ENCODE results near the gene CD300LB.
"Not testable (repeated sequence)": the region's sequence is repeated elsewhere in the genome, so short reads cannot be mapped to it uniquely, and the experiment has no call there.

CD300LB gene

GRCh38 chr17:74531231-74531761, at the start of gene CD300LB:
CD300LB (minus strand) TSS chr17:74531475; CDS start chr17:74531350, 125 bp downstream.
- DNase-seq = no peak

- no peak for DNase-seq
These were observed 48.6 kb upstream of the CD300LB start for GRCh38 chr17:74579900-74580299.

- no peak for DNase-seq
These were observed 47.7 kb upstream of the CD300LB start for GRCh38 chr17:74578979-74579378.

GRCh38 chr17:74574489-74575142, 43.3 kb upstream of the CD300LB start:
- no peak for DNase-seq

- not testable (repeated sequence) for DNase-seq
These were observed 42.4 kb upstream of the CD300LB start for GRCh38 chr17:74573635-74574034.

- no peak for DNase-seq
These were observed 41.9 kb upstream of the CD300LB start for GRCh38 chr17:74573169-74573568.

- DNase-seq = no peak
These were observed 40.5 kb upstream of the CD300LB start for GRCh38 chr17:74571621-74572270.

- peak; percentile 48 for DNase-seq
These were observed 38.0 kb upstream of the CD300LB start for GRCh38 chr17:74569020-74570003.

GRCh38 chr17:74568106-74568873, 37.0 kb upstream of the CD300LB start:
- no peak for DNase-seq

- no peak for DNase-seq
These were observed 36.1 kb upstream of the CD300LB start, which contains the start of gene CD300H for GRCh38 chr17:74567397-74567796. CD300H (minus strand) TSS chr17:74567509.

GRCh38 chr17:74566132-74566753, 35.0 kb upstream of the CD300LB start:
- DNase-seq = peak; percentile 62

GRCh38 chr17:74565126-74565525, 33.9 kb upstream of the CD300LB start:
- no peak for DNase-seq

GRCh38 chr17:74563358-74563757, 32.1 kb upstream of the CD300LB start:
- DNase-seq = no peak

GRCh38 chr17:74561586-74561985, 30.3 kb upstream of the CD300LB start:
- no peak for DNase-seq

- DNase-seq = no peak
These were observed 27.7 kb upstream of the CD300LB start for GRCh38 chr17:74558882-74559519.

- DNase-seq = not testable (repeated sequence)
These were observed 27.1 kb upstream of the CD300LB start for GRCh38 chr17:74558402-74558801.

GRCh38 chr17:74555427-74555940, 24.2 kb upstream of the CD300LB start:
- DNase-seq = no peak

- DNase-seq = no peak
These were observed 23.6 kb upstream of the CD300LB start for GRCh38 chr17:74554909-74555308.

GRCh38 chr17:74552037-74552436, 20.8 kb upstream of the CD300LB start:
- DNase-seq = no peak

GRCh38 chr17:74550602-74551001, 19.3 kb upstream of the CD300LB start:
- no peak for DNase-seq

GRCh38 chr17:74549343-74549742, 18.1 kb upstream of the CD300LB start:
- no peak for DNase-seq

Data from NCI-H82 (cell line).